ENCODE measurements around the gene RGS2. TPM values are rescaled to one million over a fixed set of nuclear protein-coding genes. Genes with fewer than 3 reads are reported as not detected.

The RGS2 gene
- polyA plus RNA-seq, 1 donor from 2014 or later = 189 TPM

- Histone ChIP-seq H4K20me1 (ENCODE audit: insufficient read depth) (no peaks in the 10 kb centered on the region), H3K79me2 (replicated peaks; ENCODE audit: insufficient read depth, low read length) (no peaks in the 10 kb centered on the region), H3K36me3 (ENCODE audit: insufficient read depth, low read length) (no peaks in the 10 kb centered on the region), H3K9ac (ENCODE audit: low read length) (no peak overlapping the region), H3K9me2 (ENCODE audit: insufficient read depth, low read length) (no peaks in the 10 kb centered on the region), H3K4me2 (ENCODE audit: low read length) (no peak overlapping the region), H3F3A (ENCODE audit: insufficient read depth, low read length, poor library complexity, severe bottlenecking) (peaks cover 2% of the 10 kb centered on the region), H2AFZ (ENCODE audit: low read depth, low read length) (no peak overlapping the region), H3K9me3 (ENCODE audit: low read length) (no peaks in the 10 kb centered on the region), H3K4me3 (ENCODE audit: low read length) (no peak overlapping the region), H3K27ac (ENCODE audit: low read length) (no peak overlapping the region), H3K27me3 (ENCODE audit: insufficient read depth, low read depth, low read length) (no peaks in the 10 kb centered on the region)
- no peak for TF ChIP-seq POLR2AphosphoS5 (IDR thresholded peaks at IDR 0.05)
- no peak for TF ChIP-seq MXI1 (conservative IDR thresholded peaks at IDR 0.05; ENCODE audit: poor library complexity, severe bottlenecking)
- TF ChIP-seq TAF1 (IDR thresholded peaks at IDR 0.05; ENCODE audit: low read depth) = no peak
- TF ChIP-seq EZH2 (IDR thresholded peaks at IDR 0.05; ENCODE audit: borderline replicate concordance, insufficient read depth, low read length, poor library complexity, severe bottlenecking) = no peak
- no peak for TF ChIP-seq SMC3 (conservative IDR thresholded peaks at IDR 0.05; ENCODE audit: poor library complexity)
- TF ChIP-seq EP300 (conservative IDR thresholded peaks at IDR 0.05; ENCODE audit: poor library complexity, severe bottlenecking) = no peak
- TF ChIP-seq REST (IDR thresholded peaks at IDR 0.05; ENCODE audit: borderline replicate concordance) = no peak
- no peak for TF ChIP-seq RAD21 (conservative IDR thresholded peaks at IDR 0.05)
- TF ChIP-seq, protein P1, sequence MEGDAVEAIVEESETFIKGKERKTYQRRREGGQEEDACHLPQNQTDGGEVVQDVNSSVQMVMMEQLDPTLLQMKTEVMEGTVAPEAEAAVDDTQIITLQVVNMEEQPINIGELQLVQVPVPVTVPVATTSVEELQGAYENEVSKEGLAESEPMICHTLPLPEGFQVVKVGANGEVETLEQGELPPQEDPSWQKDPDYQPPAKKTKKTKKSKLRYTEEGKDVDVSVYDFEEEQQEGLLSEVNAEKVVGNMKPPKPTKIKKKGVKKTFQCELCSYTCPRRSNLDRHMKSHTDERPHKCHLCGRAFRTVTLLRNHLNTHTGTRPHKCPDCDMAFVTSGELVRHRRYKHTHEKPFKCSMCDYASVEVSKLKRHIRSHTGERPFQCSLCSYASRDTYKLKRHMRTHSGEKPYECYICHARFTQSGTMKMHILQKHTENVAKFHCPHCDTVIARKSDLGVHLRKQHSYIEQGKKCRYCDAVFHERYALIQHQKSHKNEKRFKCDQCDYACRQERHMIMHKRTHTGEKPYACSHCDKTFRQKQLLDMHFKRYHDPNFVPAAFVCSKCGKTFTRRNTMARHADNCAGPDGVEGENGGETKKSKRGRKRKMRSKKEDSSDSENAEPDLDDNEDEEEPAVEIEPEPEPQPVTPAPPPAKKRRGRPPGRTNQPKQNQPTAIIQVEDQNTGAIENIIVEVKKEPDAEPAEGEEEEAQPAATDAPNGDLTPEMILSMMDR (IDR thresholded peaks at IDR 0.05; ENCODE audit: poor library complexity, severe bottlenecking) = no peak
Measured at GRCh38 chr1:192767798-192768197, 41.0 kb upstream of the RGS2 start.

GRCh38 chr1:192768463-192768862 is 40.4 kb upstream of the RGS2 start:
- H3K9me2 ChIP-seq (ENCODE audit: insufficient read depth, low read length) = no peaks in the 10 kb centered on the region
- H3K27ac ChIP-seq (ENCODE audit: low read length) = no peak overlapping the region
- no peaks in the 10 kb centered on the region for H3K36me3 ChIP-seq (ENCODE audit: insufficient read depth, low read length)
- H3F3A ChIP-seq (ENCODE audit: insufficient read depth, low read length, poor library complexity, severe bottlenecking) = peaks cover 2% of the 10 kb centered on the region
- H3K27me3 ChIP-seq (ENCODE audit: insufficient read depth, low read depth, low read length) = no peaks in the 10 kb centered on the region
- H2AFZ ChIP-seq (ENCODE audit: low read depth, low read length) = no peak overlapping the region
- H4K20me1 ChIP-seq (ENCODE audit: insufficient read depth) = no peaks in the 10 kb centered on the region
- no peaks in the 10 kb centered on the region for H3K9me3 ChIP-seq (ENCODE audit: low read length)
- H3K4me3 ChIP-seq (ENCODE audit: low read length) = no peak overlapping the region
- TF ChIP-seq MXI1 (conservative IDR thresholded peaks at IDR 0.05; ENCODE audit: poor library complexity, severe bottlenecking) = no peak
- TF ChIP-seq, protein P1 (IDR thresholded peaks at IDR 0.05; ENCODE audit: poor library complexity, severe bottlenecking) = no peak
- H3K4me2 ChIP-seq (ENCODE audit: low read length) = no peak overlapping the region
- no peaks in the 10 kb centered on the region for H3K79me2 ChIP-seq (replicated peaks; ENCODE audit: insufficient read depth, low read length)
- H3K9ac ChIP-seq (ENCODE audit: low read length) = no peak overlapping the region

Data from neural cell (in vitro differentiated cells).